Neural cell (in vitro differentiated cells): ENCODE measurements around the gene DDX3Y. TPM values are rescaled to one million over a fixed set of nuclear protein-coding genes. Genes with fewer than 3 reads are reported as not detected.
A peak's percentile ranks its signal among the peaks of the same experiment; 100 is the strongest.

ENCODE experiments used
- H2AFZ ChIP-seq: fragments of 200-600, 300-800 bp; sonication (generic), shearing (Covaris generic); 2 replicates; pipeline ENCODE4 v1.6.0; 2014; ENCODE audit warnings: low read depth, mild to moderate bottlenecking, antibody characterized with exemption, low read length, moderate library complexity
- H3F3A ChIP-seq: fragments of 200-600 bp; shearing (Covaris generic); 2 replicates; pipeline ENCODE4 v1.6.1; 2016; ENCODE audit warnings: mild to moderate bottlenecking, moderate library complexity, mixed read lengths, antibody characterized with exemption, low read length; ENCODE audit not compliant: insufficient read depth, poor library complexity, severe bottlenecking
- H3K27ac ChIP-seq: fragments of 200-600, 300-800 bp; sonication (generic), shearing (Covaris generic); 2 replicates; pipeline ENCODE4 v1.5.1; 2014; ENCODE audit warnings: mild to moderate bottlenecking, low read length, moderate library complexity
- H3K27me3 ChIP-seq: fragments of 300-800, 200-600 bp; sonication (generic), shearing (Covaris generic); 2 replicates; pipeline ENCODE4 v1.6.0; 2014; ENCODE audit warnings: mild to moderate bottlenecking, low read depth, low read length, moderate library complexity; ENCODE audit not compliant: insufficient read depth
- H3K36me3 ChIP-seq: fragments of 300-800, 200-600 bp; sonication (generic), shearing (Covaris generic); 2 replicates; pipeline ENCODE4 v1.5.1; 2014; ENCODE audit warnings: mild to moderate bottlenecking, antibody characterized with exemption, low read length, moderate library complexity; ENCODE audit not compliant: insufficient read depth
- H3K4me2 ChIP-seq: fragments of 300-800, 200-600 bp; sonication (generic), shearing (Covaris generic); 2 replicates; pipeline ENCODE4 v1.6.0; 2014; ENCODE audit warnings: mild to moderate bottlenecking, low read length
- H3K4me3 ChIP-seq: fragments of 300-800, 200-600 bp; sonication (generic), shearing (Covaris generic); 2 replicates; pipeline ENCODE4 v1.5.1; 2014; ENCODE audit warnings: mild to moderate bottlenecking, low read length, moderate library complexity
- H3K79me2 ChIP-seq: fragments of 200-600 bp; shearing (Covaris generic); replicated peaks from 2 replicates; pipeline ENCODE4 v1.6.0; 2014; ENCODE audit warnings: mild to moderate bottlenecking, low read length, moderate library complexity; ENCODE audit not compliant: insufficient read depth
- H3K9ac ChIP-seq: fragments of 300-800, 200-600 bp; sonication (generic), shearing (Covaris generic); 2 replicates; pipeline ENCODE4 v1.6.1; 2016; ENCODE audit warnings: mild to moderate bottlenecking, low read length, mixed read lengths
- H3K9me2 ChIP-seq: fragments of 200-600 bp; shearing (Covaris generic); 2 replicates; pipeline ENCODE4 v1.6.1; 2016; ENCODE audit warnings: mild to moderate bottlenecking, low read length, mixed read lengths; ENCODE audit not compliant: insufficient read depth
- H3K9me3 ChIP-seq: fragments of 200-600, 300-800 bp; sonication (generic), shearing (Covaris generic); 2 replicates; pipeline ENCODE4 v1.6.1; 2016; ENCODE audit warnings: mild to moderate bottlenecking, mixed run types, low read length, moderate library complexity, mixed read lengths
- H4K20me1 ChIP-seq: fragments of 200-600 bp; shearing (Covaris generic); 2 replicates; pipeline ENCODE4 v1.6.1; 2016; ENCODE audit warnings: mild to moderate bottlenecking, mixed run types; ENCODE audit not compliant: insufficient read depth
- CTCF ChIP-seq: fragments of 450-650 bp; IDR thresholded peaks from 2 replicates; pipeline ENCODE4 v1.5.1; 2014; ENCODE audit warnings: antibody characterized with exemption, mild to moderate bottlenecking, moderate library complexity; ENCODE audit not compliant: poor library complexity, severe bottlenecking
- EP300 ChIP-seq: fragments of 450-650 bp; conservative IDR thresholded peaks from 2 replicates; pipeline ENCODE4 v1.6.1; 2014; ENCODE audit warnings: antibody characterized with exemption, mild to moderate bottlenecking, moderate library complexity; ENCODE audit not compliant: poor library complexity, severe bottlenecking
- EZH2 ChIP-seq: fragments of 200-600, 300-800 bp; shearing (Covaris generic), sonication (generic); IDR thresholded peaks from 2 replicates; pipeline ENCODE4 v1.6.1; 2014; ENCODE audit warnings: antibody characterized with exemption, low read length, borderline replicate concordance, mild to moderate bottlenecking; ENCODE audit not compliant: insufficient read depth, poor library complexity, severe bottlenecking
- MXI1 ChIP-seq: fragments of 450-650 bp; conservative IDR thresholded peaks from 2 replicates; pipeline ENCODE4 v1.6.1; 2014; ENCODE audit warnings: antibody characterized with exemption, mild to moderate bottlenecking; ENCODE audit not compliant: poor library complexity, severe bottlenecking
- POLR2AphosphoS5 ChIP-seq: IDR thresholded peaks from 2 replicates; pipeline ENCODE4 v1.6.1; 2012
- RAD21 ChIP-seq: fragments of 450-650 bp; conservative IDR thresholded peaks from 2 replicates; pipeline ENCODE4 v1.6.1; 2014; ENCODE audit warnings: antibody characterized with exemption, mild to moderate bottlenecking, moderate library complexity
- REST ChIP-seq: IDR thresholded peaks from 2 replicates; pipeline ENCODE4 v1.6.1; 2012; ENCODE audit warnings: borderline replicate concordance
- SMC3 ChIP-seq: fragments of 450-650 bp; conservative IDR thresholded peaks from 2 replicates; pipeline ENCODE4 v1.6.1; 2014; ENCODE audit warnings: antibody characterized with exemption, mild to moderate bottlenecking, moderate library complexity; ENCODE audit not compliant: poor library complexity
- TAF1 ChIP-seq: IDR thresholded peaks from 2 replicates; pipeline ENCODE4 v1.6.1; 2012; ENCODE audit warnings: low read depth
- polyA plus RNA-seq: library from polyadenylated mRNA; depleted of rRNA; stranded (reverse); fragments of >200 nt; gene quantifications from 2 replicates; pipeline ENCODE4 v1.2.3, GENCODE V29; 2014

The DDX3Y gene
- polyA plus RNA-seq, 1 donor from 2014 or later = 169 TPM

DNA sequence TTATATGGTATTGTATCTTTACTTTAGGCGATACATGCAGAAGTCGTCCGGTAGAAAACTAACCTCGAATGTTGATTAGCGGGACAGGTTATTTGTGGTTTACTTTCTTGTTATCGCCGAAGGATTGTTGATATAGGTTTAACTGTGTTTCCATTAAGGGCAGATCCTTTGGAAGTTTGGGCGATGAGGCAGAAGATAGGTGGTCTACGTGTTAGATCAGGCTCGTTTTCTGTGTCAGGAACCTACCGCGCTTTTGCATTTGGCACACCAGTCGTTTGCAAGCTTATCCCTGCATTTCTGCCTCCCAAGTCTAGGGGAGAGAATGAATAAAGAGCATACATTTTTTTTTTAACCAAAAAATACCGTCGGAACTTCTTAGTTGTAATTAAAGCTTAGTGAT, 1.2 kb downstream of the DDX3Y start:
- Histone ChIP-seq H4K20me1 (no peaks in the 10 kb centered on the region), H3K36me3 (no peaks in the 10 kb centered on the region), H2AFZ (peak overlapping the region; percentile 8), H3K27me3 (no peaks in the 10 kb centered on the region), H3K9me2 (no peaks in the 10 kb centered on the region), H3K4me2 (peak overlapping the region; percentile 39), H3K79me2 (peaks cover 50% of the 10 kb centered on the region), H3K4me3 (peak overlapping the region; percentile 85), H3K9ac (peak overlapping the region; percentile 98), H3F3A (no peaks in the 10 kb centered on the region), H3K27ac (peak overlapping the region; percentile 99), H3K9me3 (no peaks in the 10 kb centered on the region)
- no peak for TF ChIP-seq RAD21
- no peak for TF ChIP-seq CTCF
- no peak for TF ChIP-seq MXI1
- no peak for TF ChIP-seq REST
- no peak for TF ChIP-seq TAF1
- TF ChIP-seq EP300 = no peak
- no peak for TF ChIP-seq EZH2
- TF ChIP-seq SMC3 = no peak
- no peak for TF ChIP-seq POLR2AphosphoS5

DNA sequence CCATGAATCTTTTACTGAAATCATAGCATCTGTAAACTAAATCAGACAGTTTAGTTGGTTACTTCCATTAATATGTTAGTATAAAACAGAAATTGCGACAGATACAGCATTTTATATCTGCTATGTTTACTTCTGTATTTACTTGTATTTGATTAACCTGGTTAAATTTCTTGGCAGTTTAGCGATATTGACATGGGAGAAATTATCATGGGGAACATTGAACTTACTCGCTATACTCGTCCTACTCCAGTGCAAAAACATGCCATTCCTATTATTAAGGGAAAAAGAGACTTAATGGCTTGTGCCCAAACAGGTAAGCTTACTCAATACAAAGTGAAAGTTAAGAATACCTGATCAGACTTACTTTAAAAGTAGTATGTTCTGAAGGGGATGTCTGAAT, 8.9 kb downstream of the DDX3Y start:
- Histone ChIP-seq H3K4me2 (no peak overlapping the region), H2AFZ (no peak overlapping the region), H3K9me2 (no peaks in the 10 kb centered on the region), H3K36me3 (no peaks in the 10 kb centered on the region), H3K9ac (no peak overlapping the region), H3K9me3 (no peaks in the 10 kb centered on the region), H3F3A (no peaks in the 10 kb centered on the region), H3K79me2 (peaks cover 28% of the 10 kb centered on the region), H3K27ac (no peak overlapping the region), H4K20me1 (no peaks in the 10 kb centered on the region), H3K27me3 (no peaks in the 10 kb centered on the region), H3K4me3 (no peak overlapping the region)
- TF ChIP-seq CTCF (no peak), EZH2 (no peak), SMC3 (no peak), TAF1 (no peak), RAD21 (no peak), EP300 (no peak), REST (no peak), MXI1 (no peak), POLR2AphosphoS5 (no peak)
